EL (cell line): ENCODE data around the gene ITGAD.
"Not testable (repeated sequence)": the region's sequence is repeated elsewhere in the genome, so short reads cannot be mapped to it uniquely, and the experiment has no call there.

Source experiments
- DNase-seq: peaks from one replicate; pipeline ENCODE4 v3.0.0-alpha.2; 2016

Gene ITGAD

DNA sequence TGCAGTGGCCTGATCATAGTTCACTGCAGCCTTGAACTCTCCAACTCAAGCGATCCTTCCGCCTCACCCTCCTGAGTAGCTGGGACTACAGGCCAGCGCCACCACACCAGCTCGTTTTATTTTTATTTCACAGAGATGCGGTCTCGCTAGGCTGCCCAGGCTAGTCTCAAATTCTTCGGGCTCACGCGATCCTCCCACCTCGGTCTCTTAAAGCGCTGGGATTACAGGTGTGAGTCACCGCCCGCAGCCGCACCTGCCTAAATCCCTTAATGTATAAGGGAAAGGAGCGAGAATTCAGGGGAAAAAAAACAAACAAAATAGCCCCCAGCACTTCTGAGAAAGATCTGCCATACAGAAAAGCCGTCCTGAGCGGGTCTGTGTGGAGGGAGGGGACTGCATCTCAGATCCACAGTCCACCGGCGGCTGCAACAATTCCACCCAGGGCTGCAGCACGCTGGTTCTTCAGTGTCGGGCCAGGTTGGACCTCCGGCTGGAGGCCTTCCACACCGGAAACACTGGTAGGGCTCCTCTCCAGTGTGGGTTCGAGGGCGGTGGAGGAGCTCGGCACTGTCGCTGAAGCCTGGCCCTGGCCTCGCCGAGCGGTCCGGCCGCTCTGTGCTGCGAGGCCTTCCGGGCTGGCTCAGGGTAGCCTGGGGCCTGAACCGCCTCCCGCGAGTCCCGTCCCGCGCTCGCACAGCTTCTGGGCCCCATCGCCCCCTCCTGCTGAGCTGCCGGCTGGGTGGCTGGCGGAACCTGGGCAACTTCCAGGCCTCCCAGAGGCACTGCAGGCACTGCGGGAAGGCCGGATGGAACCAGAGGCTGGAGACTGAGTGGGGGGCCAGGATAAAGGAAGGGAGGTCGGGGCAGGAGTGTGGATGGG is 42.4 kb downstream of the ITGAD start:
- no peak for DNase-seq

DNA sequence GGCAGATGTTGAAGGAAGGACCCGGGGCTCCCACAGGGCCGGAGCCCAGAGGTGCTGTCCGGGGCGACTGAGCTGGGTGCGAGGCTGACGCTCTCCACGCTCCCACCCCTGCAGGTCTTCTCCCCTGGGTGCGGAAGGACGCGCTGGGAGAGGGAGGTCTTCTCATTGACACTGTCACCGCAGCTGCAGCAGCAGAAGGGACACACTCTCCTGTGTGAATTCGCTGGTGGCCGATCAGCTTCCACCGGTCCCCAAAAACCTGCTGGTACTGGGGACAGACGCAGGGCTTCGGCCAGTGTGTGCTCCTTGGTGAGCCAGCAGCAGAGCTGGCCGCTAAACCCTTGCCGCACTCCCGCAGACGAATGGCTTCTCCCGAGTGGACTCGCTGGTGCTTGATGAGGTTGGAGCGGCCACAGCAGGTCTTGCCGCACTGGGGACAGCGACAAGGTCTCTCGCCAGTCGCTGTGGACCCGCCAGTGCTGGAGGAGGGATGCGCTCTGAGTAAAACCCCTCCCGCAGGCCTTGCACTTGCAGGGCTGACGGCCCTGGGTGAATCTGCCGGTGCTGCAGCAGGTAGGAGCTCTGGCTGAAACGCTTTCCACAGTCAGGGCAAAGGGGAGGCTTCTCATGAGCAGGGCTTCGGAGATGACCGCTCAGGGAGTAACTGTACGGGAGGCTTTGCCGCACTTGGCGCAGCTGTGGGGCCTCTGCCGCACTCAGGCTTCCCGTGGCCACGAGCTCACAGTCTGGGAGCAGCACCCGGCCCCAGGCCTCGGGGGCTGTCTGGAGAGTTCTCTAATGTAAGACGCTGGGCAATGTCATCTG is 43.3 kb downstream of the ITGAD start:
- DNase-seq, result no peak

DNA sequence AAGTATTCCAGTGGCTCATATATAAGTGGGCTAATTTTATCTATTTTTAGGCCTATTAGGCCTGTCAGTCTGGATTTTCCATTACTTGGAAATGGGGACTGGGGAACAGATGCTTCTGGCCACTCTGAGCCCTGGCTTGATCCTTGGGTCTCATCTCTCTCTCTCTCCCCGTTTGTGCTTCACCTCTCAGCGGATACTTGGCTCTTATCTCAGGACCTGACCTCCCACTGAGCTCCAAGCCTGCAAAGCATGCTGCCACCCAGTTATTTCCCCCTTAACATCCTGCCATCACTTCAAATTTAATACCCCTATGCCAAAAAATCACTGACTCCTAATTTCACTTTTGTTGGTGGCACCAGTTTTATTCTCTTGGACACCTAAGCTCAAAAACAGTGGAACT is 45.3 kb downstream of the ITGAD start:
- no peak for DNase-seq

DNA sequence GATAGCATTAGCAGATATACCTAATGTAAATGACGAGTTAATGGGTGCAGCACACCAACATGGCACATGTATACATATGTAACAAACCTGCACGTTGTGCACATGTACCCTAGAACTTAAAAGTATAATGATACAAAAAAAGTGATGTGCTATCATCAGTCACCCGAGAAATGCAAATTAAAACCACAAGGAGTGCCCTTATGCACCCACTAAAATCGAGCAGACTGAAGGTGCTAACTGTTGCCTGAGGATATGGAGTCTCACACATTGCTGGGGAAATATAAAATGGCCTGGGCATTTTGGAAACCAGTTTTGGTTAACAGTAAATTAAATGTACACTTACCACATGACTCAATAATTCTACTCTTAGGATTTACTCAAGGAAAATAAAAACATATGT is 45.9 kb downstream of the ITGAD start:
- DNase-seq, result not testable (repeated sequence)

DNA sequence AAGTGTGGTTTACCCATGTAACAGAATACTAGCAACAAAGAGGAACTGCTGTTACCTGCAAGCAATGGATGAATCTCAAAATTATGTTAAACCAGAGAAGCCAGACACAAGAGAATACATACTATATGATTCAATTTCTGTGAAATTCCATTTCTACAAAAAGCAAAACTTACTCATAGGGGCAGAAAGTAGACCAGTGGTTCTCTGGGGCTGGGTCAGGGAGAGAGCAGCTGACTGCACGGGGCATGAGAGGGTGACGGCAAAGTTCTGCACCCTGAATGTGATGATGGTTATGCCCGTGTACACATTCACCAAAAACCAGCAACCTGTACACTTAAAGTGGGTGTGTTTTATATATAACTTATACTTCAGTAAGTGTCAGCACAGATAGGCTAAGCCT is 46.4 kb downstream of the ITGAD start:
- no peak for DNase-seq

DNA sequence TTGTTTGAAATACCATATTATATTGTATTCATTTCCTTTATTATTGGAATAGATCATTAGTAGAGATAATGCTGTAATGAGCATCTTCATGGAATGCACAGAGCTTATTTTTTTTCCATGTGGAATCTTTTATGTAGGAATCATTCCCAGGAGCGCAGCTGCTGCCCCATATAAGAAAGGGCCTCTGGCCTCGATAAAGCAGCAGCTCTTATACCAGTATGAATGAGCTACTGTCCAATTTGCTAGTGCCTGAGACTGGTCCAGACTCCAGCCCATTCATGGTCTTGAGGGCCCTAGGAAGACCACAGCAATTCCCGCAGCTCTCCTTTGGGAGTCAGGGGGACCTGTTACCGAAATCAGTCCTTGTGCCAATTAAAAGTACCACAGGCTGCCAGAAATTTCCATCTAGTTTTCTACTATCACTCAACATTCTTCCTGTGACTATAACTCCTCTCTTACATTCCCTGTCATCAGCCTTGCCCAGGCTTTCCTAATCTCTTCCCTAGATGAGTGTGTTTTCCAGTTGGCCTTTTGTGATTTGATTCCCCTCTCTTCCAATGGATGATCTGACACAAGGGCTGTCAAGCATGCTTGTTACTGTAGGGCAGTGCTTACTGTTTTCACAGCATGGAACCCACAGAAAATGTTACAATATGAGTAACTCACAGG is 47.5 kb downstream of the ITGAD start:
- DNase-seq, result no peak

DNA sequence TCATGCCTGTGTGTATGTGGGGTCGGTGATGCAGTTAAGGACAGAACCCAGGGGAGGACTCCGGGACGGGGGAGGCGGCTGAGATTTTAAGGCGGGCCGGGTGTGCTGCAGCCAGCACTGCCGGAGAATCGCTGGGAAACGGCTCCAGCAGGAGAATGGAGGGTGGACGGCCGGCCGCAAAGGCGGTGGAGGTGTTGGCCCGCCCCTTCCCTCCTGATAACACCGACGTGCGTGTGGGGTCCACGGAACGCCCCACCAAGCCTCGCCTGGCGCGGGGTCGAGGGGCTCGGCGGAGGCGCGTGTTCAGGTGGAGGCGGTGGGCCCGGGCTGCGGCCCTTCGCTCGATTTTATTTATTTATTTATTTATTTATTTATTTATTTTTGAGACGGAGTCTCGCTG is 48.8 kb downstream of the ITGAD start:
- no peak for DNase-seq

DNA sequence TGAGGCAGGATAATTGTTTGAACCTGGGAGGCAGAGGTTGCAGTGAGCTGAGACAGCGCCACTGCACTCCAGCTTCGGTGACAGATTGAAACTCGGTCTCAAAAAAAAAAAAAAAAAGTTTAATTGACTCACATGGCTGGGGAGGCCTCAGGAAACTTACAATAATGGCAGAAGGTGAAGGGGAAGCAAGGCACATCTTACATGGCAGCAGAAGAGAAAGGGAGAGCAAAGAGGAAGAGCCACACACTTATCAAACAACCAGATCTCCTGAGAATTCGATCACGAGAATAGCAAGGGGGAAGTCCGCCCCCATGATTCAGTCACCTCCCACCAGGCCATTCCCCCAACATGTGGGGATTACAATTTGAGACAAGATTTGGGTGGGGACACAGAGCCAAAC is 52.8 kb downstream of the ITGAD start:
- not testable (repeated sequence) for DNase-seq

DNA sequence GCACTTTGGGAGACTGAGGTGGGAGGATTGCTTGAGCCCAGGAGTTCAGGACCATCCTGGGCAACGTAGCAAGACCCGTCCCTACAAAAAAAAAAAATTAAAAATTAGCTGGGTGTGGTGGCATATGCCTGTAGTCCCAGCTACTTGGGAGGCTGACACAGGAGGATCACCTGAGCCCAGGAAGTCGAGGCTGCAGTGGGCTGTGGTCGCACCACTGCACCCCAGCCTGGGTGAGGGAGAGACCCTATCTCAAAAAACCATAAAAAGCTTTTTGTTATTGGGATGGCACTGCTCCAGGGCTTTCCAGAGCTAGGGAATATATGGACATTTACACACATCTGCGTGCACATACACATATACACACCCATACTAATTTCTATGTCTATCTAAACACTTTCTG is 58.1 kb downstream of the ITGAD start:
- DNase-seq, result no peak

DNA sequence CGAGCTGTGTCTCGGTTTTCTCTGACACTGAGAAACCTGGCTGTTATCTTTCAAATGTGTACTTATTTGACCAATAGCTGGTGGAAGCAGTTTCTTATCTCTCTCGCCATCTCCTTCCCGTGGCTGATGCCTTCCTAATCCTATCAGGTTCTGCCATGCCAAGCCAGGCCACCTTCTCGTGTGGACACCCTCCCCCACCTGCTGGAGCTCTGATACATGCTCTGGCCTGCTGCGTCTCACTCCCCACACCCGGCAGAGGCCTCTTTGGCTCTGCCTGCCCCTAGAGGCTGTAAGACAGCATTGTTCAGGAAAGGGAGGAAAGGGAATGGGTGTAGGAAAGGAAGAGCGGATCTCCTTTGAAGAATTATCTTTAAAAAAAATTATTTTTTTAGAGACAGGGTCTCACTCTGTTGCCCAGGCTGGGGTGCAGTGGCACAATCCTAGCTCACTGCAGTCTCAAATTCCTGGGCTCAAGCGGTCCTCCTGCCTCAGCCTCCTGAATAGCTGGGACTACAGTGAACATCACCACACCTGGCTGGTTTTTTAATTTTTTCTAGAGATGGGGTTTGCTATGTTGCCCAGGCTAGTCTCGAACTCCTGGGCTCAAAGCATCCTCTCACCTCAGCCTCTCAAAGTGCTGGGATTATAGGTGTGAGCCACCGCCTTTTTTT is 58.7 kb downstream of the ITGAD start:
- peak; percentile 74 for DNase-seq

DNA sequence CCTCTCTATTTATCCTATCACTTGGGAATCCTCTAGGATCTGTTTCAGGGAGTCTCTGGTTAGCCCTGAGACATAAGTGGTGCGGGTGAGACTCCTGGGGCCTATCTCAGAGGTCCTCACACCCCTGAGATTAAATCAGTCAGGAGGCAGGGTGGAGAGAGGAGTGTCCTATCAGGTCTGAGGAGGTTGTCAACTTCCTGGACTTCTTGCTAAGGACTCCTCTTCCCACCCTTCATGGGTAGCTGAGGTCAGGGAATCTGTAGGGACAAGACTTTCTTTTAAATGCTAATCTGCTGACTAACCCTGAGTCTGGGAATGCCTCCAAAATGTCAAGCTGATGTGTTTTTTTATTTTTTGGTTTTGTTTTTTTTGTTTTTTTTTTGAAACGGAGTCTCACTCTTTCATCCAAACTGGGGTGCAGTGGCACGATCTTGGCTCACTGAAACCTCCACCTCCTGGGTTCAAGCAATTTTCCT is 59.5 kb downstream of the ITGAD start:
- peak; percentile 94 for DNase-seq

DNA sequence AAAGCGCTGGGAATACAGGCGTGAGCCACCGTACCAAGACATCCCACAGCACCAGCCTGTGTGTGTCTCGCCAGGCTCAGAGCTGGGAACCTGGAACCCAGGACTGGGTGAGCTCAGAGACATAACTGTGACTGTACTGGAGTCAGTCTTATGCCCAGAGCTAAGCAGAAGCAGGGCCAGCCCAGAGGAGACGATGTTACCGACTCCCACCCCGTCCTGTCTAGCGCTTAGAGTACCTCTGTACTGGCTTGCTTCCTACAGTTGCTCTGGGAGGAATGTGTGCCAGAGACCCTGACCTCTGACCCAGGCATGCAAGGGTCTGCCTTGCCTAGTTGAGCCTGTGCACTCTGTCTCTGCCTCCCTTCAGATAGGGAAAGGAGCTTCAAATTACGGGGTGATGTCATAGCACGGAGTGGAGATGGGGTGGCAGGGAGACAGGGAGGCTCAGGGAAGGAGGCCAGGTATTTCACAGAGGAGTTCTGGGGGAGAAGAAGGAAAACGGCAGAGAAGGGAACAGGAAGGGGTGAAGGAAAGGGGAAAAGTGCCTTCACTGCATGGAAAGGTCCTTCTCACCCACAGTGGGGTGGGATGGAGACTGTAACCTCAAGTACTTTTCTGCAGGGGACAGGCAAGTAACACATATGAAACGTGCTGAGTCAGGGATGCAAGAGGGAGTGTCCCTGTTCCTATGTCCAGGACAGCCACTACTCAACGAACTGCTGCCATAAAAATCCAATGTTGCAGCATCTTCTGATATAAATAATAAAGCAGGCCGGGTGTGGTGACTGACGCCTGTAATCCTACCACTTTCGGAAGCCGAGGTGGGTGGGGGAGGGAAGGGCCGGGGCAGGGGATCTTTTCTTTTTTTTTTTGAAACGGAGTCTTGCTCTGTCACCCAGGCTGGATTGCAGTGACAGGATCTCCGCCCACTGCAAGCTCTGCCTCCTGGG is 60.4 kb downstream of the ITGAD start:
- DNase-seq, result peak; percentile 59

DNA sequence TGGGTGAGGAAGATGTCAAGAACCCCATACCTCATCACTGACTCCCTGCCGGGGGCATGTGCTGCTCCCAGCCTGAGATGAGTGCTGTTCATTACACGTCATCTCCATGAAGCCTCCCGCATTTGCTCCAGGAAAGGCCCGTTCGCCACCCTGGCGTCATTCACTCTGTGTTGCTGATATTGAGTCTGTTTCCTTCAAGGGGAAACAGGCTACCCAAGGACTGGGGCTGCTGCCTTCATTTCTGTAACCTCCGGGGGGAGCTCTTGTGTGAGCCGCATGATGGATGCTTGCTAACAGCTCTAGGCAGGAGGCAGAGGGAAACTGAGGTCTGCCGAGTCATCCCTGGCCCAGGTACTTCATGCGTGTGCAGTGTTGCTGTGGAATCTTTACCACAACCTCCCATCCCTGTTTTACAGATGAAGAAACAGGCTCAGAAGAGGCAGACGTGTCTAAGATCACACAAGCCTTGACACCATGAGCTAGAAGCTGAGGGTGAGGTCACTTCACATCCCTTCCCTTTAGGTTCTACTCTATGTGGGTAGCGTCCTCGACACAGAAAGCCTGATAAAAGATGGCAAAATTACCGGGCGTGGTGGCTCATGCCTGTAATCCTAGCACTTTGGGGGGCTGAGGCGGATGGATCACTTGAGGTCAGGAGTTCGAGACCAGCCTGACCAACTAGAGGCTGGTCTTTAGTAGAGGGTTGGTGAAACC is 62.6 kb downstream of the ITGAD start:
- no peak for DNase-seq

DNA sequence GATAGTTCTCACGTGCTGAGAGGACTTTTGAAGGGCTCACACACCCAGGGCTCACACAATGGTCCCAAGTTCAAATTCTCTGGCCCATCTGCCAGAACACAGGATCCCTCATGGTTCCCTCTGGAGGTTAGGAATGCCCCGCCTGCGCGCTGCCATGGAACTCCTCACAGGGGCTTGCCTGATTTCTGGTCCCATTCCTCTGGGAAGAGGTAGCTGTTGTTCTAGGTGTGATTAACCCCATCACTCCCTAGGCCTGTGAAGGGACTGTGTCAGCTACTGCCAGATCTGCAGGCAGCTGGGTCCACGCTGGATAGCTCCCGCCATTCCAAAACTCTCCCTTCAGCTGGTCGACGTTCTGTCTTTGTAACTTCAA is 63.8 kb downstream of the ITGAD start:
- DNase-seq, result no peak

DNA sequence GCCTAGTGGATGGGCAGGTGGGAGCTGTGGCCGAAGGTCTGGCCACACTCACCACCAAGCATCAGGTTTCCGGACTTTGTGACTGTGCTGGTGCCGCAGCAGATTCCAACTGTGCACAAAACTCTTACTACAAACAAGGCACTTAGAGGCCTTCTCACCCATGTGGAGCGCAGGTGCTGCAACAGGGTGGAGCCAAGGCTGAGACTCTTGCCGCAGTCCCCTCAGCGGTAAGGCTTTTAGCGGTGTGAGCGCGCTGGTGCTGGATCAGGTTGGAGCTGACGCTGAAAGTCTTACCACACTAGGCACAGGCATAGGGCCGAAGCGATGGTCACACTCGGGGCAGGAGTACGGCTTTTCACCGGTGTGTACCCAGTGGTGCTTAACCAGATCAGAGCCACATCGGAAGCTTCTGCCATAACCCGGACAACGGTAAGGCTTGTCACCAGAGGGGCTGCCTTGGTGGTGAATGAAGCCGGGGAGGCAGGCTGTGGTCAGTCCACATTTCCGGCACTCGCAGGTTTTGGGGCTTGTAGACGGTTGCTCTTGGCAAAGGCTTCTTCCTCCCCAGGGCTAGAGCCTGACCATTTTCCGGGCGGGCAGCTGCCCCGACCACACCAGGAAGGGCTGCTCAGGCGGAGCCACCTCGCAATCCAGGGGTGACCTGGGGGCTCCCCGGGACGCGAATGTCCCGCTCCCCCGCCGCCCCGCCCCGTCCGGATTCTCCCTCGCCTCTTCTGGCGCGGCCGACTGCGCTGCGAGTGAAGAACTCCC is 65.1 kb downstream of the ITGAD start:
- peak; percentile 61 for DNase-seq

DNA sequence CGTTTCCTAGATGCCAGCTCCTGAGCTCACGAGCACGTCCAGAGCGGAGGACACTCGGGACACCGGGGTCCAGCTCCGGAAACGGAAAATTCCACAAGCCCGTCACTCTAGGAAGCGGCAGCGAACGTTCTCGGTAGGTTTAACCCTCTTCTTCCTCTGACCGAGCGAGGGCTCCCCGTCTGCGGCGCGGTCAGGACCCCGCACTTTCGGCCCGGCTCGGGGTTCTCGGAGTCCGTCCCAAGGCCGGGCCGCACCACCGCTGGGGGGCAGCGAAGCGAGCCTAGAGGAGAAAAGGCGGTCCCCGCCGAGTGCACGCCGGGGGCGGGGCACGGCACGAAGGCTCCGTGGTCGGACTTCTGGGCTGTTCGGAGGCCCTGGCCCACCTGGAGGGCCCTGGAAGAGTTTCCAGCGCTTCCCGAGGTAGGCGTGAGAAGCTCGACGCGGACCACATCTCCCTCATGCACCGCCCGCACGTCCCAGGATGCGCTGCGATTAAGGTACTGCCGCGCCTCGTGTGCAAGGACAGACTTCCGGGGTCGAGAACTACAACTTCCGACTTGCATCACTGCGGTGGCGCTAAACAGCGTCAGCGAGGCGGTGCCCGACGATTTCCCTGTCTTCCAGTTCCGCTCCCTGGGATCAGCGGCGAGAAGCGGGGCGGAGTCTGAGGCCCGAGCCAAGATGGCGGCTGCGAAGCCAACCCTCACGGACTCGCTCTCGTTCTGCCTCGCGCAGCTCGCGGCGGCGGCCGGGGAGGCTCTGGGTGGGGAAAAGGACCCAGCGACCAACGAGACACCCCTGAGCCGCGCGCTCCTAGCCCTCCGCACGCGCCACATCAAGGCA is 65.9 kb downstream of the ITGAD start, which contains the start of gene ARMC5:
Gene ARMC5 (plus strand): TSS at position 658 of the 843 bp plus-strand sequence. CDS start 24 bp downstream, at position 682.
- peak; percentile 98 for DNase-seq

DNA sequence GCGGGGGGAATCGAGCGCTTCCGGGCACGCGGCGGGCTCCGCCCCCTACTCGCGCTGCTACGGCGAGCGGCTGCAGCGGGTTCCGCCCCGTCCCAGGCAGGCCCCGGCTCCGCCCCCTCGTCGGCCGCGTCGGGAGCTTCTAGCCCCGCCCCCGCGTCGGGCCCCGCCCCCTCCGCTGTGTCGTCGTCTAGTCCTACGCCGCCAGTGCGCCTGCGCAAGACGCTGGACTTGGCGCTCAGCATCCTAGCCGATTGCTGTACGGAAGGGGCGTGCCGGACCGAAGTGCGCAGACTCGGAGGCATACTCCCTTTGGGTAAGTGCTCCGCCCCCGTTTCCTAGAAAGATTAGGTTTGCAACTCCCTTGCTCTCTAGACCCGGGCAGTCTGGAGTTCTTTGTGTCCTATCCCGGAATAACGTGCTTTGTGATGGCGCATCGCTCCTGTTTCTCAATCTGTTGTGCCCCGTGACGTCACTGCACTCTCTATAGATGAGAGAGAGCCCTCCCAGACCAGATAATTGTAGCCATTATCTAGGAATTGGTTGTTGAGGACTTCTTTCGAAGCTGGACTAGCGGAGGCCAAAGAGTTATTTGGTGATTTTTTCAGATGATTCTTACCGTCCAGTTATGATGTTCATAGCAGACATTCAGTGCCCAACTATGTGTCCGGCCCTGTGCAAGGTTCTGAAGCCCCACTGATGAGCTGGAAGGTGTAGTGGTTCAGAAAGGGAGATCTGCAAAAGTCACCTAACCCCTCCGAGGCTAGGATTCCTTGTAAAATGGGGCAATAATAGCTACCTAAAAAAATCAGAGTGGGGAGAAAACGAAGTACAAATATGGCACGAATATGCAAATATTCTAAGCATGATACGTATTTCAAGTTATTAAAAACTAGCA is 66.8 kb downstream of the ITGAD start:
- peak; percentile 99 for DNase-seq

DNA sequence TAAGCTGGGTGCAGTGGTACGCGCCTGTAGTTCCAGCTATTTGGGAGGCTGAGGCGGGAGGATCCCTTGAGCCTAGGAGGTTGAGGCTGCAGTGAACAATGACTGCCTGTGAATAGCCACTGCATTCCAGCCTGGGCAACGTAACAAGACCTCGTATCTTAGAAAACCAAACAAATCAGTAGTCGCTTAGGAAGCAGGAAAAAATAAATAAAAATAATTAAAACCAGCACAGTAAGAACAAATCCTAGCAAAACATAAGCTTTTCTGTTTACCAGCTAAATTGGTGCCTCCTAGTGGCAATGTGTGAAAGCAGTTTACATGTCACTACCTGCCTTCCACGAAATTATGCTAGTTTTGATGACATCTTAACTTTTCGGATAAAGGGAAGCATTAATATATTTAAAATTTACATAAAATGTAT is 67.5 kb downstream of the ITGAD start:
- DNase-seq, result peak; percentile 45
